DMS 273 (cell line): ENCODE measurements around the gene ARSK.
"Not testable (repeated sequence)": the region's sequence is repeated elsewhere in the genome, so short reads cannot be mapped to it uniquely, and the experiment has no call there.

Experiments used
- DNase-seq: peaks from one replicate; lab custom pipeline; 2025; ENCODE audit not compliant: unreplicated experiment; lab: John Stamatoyannopoulos, UW

The ARSK gene

GRCh38 chr5:95620870-95621838 lies 66.3 kb downstream of the ARSK start:
- DNase-seq, result peak; percentile 80

- no peak for DNase-seq
Observed at GRCh38 chr5:95621839-95622629, 67.1 kb downstream of the ARSK start.

- DNase-seq, result no peak
Observed at GRCh38 chr5:95623706-95624105, 68.8 kb downstream of the ARSK start.

GRCh38 chr5:95624368-95624767 lies 69.5 kb downstream of the ARSK start:
- DNase-seq, result no peak

GRCh38 chr5:95626701-95627100 lies 71.8 kb downstream of the ARSK start:
- DNase-seq, result no peak

- DNase-seq, result no peak
Observed at GRCh38 chr5:95627971-95628810, 73.3 kb downstream of the ARSK start.

- DNase-seq, result no peak
Observed at GRCh38 chr5:95628933-95629332, 74.0 kb downstream of the ARSK start.

GRCh38 chr5:95630394-95630917 lies 75.6 kb downstream of the ARSK start:
- DNase-seq, result no peak

- DNase-seq, result peak; percentile 20
Observed at GRCh38 chr5:95631255-95631958, 76.5 kb downstream of the ARSK start.

GRCh38 chr5:95631991-95632675 lies 77.2 kb downstream of the ARSK start:
- DNase-seq, result no peak

- DNase-seq, result not testable (repeated sequence)
Observed at GRCh38 chr5:95632942-95633341, 78.0 kb downstream of the ARSK start.

- no peak for DNase-seq
Observed at GRCh38 chr5:95633671-95634070, 78.8 kb downstream of the ARSK start.

GRCh38 chr5:95634081-95634480 lies 79.2 kb downstream of the ARSK start:
- no peak for DNase-seq

- DNase-seq, result no peak
Observed at GRCh38 chr5:95638632-95639031, 83.7 kb downstream of the ARSK start.

- no peak for DNase-seq
Observed at GRCh38 chr5:95641741-95642220, 86.9 kb downstream of the ARSK start.

- DNase-seq, result no peak
Observed at GRCh38 chr5:95643152-95643551, 88.3 kb downstream of the ARSK start.

GRCh38 chr5:95644351-95645042 lies 89.6 kb downstream of the ARSK start:
- DNase-seq, result peak; percentile 83

- DNase-seq, result not testable (repeated sequence)
Observed at GRCh38 chr5:95646226-95646568, 91.3 kb downstream of the ARSK start.
